Activated CD8-positive, alpha-beta memory T cell treated with anti-CD3 and anti-CD28 coated beads for 48 hours (primary cell): ENCODE results near the gene SORBS1.

Source experiments
- DNase-seq, 3 experiments: peaks; one replicate each; pipeline ENCODE4 v3.0.0-alpha.2; 2020; ENCODE audit warnings: low read depth in 2 of 3, low spot score in 2 of 3

Gene SORBS1

GRCh38 chr10:95517536-95518454 is 43.4 kb downstream of the SORBS1 start:
- DNase-seq = no peak

- DNase-seq = no peak
Observed at GRCh38 chr10:95516774-95517373, 44.3 kb downstream of the SORBS1 start.

DNA sequence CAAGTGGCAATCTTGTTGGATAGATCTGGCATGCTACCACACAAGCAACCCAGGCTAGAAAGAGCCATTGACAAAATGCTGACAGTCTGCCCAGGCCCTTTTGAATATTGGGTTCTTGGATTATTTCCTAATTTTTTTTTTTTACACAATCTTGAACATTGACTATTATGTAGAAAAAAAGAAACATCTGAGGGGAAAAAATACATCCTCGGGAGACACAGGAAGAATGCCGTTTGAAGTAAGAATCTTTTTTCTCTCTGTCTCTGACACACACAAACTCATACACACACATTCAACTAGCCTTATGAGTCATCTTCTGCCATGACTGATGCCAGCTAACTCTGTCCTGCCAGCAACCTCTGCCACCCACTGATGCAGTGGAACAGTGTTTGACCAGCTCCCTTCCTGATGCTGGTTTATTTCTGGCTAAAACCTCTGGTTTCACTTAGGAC is 47.2 kb downstream of the SORBS1 start:
- DNase-seq = no peak

- DNase-seq = no peak
Observed at GRCh38 chr10:95513008-95513589, 48.1 kb downstream of the SORBS1 start.

GRCh38 chr10:95511314-95511713 is 49.9 kb downstream of the SORBS1 start:
- DNase-seq = no peak

- no peak for DNase-seq
Observed at GRCh38 chr10:95509251-95509650, 51.9 kb downstream of the SORBS1 start.

DNA sequence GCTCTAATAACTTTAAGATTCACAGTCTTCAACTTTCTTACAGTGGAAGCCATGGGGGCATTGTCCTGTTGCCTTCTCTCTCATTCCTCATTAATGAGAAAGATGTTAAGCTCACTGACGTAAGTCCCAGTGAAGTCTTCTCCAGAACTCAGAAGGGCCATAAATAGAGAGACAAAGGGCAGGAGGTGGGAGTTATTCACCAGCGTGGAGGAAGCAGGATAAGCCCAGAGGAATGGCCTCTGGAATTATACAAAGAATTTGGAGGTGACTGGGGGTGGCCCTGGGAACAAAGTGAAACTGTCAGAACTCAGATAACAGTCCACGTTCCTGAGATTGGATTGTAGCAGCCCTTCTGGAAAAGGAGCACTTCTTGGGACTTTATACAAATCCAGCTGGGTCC is 52.4 kb downstream of the SORBS1 start:
- no peak for DNase-seq

DNA sequence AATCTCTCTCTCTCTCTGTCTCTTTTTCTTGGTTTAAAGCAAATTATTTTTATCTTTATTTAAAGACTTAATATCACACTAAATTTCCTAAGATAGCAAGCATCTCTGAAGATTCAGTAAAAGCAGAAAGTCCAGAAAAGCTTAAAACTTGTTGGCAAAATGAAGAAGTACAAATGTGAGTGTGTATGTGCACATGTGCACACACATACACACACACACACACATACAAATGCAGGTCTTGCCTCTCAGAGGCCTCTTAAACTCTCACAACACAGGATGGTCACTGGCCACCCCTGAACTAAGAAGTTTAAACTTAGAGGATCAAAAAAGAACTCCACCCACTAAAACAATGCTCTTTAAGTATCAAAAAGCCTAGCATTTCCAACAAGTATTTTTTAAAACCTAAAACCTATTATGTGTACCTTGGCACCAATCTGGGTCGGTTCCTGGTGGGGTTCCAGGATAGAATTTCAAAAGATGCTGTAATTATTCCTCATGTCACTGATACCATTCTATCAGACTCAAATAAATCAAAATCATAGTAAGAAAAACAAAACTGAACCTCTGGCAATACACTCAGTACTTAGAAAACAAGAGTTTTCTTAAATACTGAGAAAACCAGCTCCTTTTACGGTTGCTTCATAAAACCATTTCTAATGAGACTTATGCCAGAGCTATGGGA is 55.0 kb downstream of the SORBS1 start:
- DNase-seq = no peak

- DNase-seq = no peak
Observed at GRCh38 chr10:95505641-95506040, 55.5 kb downstream of the SORBS1 start.

GRCh38 chr10:95505084-95505610 is 56.0 kb downstream of the SORBS1 start:
- no peak for DNase-seq

- no peak for DNase-seq
Observed at GRCh38 chr10:95504246-95504691, 56.9 kb downstream of the SORBS1 start.

DNA sequence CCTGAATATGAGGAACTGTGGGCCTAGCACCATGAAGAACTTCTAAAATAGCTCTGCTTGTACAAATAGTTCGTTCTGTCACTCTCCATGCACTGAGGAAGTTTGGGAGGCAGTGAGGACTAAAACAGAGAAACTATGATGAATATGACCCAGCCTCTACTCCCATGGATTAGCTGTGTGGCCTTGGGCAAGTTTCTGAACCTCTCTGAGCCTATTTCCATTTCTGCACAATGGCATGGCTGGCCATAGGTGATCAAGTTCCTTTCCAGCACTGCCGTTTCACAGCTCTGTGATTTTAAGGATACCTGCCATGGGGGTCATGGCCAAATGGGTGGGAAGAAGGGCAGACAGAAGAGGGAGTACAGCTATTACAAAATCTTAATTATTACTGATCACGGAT is 57.6 kb downstream of the SORBS1 start:
- DNase-seq = no peak

DNA sequence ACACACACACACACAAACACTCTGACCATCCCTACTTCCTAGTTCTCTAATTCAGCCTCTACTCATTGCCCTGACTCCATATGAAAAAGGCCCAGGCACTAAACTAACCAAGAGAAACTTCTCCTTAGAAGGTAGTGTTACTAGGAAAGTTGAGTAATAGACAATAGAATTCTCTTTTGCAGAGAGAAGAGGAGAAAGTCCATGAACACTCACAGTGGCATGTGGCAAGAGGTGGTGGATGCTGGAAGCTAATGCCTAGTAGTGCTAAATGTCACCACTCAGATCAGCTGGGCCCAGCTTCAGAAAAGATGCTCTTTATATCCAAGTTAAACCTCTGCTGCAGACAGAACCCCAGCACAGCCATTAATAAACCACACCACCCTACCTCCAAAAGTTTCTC is 58.2 kb downstream of the SORBS1 start:
- DNase-seq = no peak

DNA sequence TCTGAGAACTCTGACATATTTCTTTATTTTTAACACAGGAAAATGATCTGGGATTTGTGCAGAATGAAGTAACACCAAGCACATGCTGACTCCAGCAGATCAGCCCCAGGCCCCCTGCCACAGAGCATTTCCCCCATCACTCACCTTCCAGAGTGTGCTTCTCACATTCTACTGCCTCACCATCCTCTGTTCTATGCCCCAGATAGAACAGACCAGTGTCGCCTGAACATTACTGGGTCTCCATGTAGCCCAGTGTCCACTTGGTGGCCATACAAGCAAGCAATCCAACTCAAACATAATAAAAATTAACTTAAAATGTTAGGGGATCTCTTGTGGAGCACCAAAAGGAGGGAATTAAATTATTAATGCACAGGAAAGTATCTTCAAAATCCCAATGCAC is 58.8 kb downstream of the SORBS1 start:
- DNase-seq = no peak

DNA sequence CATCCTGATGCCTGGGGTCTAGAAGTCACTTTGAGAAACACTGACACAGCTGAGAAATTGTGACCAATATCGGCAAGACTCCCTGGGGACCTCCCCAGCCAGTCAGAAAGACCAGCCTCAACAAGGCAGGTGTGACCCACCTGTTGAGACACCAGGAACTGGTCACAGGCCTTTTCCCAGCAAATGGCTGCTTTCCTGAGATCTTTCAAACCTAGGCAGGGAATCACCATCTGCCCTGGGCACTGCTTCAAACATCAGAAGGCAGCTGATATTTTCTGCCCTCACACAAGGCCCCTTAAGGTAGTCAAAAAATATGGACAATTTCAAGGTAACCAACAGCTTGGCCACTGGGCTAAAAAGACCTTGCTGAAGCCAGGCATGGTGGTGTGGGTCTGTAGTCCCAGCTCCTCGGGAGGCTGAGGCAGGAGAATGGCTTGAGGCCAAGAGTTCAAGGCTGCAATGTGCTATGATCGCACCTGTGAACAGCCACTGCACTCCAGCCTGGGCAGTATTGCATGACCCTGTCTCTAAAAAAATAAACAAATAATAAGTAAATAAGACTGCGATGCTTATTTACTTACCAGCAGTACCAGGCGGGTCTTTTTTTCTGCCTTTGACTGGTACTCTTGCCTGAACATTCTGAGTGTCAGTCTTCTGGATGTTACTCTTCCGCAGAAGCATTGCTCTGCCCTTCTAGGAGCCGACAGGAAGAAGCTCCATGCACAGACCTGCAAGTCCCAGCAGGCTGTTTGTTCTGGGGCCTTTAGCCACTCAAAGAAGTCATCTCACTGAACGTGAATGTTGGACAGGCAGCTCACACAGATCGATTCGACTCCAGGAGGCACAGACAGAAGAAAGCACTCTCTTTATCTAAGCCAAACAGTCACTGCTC is 59.7 kb downstream of the SORBS1 start:
- DNase-seq = no peak

DNA sequence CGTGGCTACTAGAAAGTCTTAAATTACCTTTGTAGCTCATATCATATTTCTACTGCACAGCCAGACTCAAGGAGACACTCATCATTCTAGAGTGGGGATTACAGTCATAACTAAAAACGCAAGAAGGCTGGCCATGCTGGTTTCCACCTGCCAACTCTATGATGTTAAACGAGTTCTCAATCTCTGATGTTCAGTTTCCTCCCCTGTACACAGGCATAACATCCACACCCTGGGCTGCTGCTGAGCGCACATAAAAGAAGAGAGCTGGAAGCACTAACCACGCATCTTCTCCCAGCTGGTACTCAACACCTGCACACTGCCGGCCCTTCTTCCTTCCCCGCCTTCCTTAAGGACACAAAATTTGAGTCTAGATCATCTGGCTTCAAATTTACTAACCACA is 60.5 kb downstream of the SORBS1 start:
- no peak for DNase-seq

DNA sequence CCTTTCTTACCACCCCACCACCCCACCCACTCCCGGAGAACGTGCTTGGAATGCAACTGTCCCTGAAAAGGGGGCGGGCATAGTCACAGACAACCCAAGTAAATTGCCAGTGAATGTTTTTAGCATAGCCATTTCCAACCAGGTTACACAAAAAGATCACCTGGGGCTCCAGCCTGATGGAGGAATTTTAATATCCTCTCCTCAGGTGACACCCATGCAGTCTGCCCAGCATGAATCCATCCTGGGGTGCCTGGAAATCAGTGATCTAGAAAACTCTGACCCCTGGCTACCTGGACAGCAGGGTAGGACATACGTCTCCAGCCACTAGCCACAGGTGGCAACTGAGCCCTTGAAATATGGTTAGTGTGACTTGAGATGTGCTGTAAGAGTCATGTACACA is 61.1 kb downstream of the SORBS1 start:
- no peak for DNase-seq

DNA sequence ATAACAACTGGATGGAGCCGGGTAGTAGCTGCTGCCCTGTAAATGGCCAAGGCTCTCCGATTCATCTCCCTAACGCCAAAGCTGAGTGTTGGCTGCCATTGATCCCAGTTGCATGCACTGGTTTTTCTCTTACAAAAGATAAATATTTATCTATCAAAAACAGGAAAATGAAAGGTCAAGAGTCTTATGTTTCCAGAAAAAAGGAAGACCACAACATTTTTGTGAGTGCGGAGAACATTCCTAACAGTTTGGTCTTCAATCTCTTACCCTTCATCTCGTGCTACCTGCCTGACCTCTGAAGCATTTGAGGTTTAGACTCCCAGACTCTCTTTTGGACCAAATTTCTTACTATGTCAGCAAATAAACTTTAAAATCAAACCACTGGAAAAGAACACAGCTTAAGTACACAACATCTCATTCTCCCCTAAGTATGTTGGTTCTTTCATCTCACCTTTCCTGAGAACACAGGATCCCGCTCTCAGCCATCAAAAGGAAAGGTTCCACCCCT is 61.6 kb downstream of the SORBS1 start:
- no peak for DNase-seq

- DNase-seq = no peak
Observed at GRCh38 chr10:95496951-95497350, 64.2 kb downstream of the SORBS1 start.

- DNase-seq = no peak
Observed at GRCh38 chr10:95496246-95496911, 64.8 kb downstream of the SORBS1 start.
